ENCODE data around the gene PLEKHB1. TPM values are rescaled to one million over a fixed set of nuclear protein-coding genes. Genes with fewer than 3 reads are reported as not detected.
A peak's percentile ranks its signal among the peaks of the same experiment; 100 is the strongest.

Gene PLEKHB1
- total and polyA plus RNA-seq, 8 donors, result 5.3 to 90.1 (median 13.4) TPM; not detected in 1

- intact Hi-C loops (cut with DNase I; ENCODE audit: low total_unique reads), result no loop called here
- peak overlapping the region in 1 of 5 donors; percentile 25 for H3K27ac ChIP-seq
- DNase-seq, result no peak
These were observed 1.7 kb downstream of the PLEKHB1 start for GRCh38 chr11:73648121-73648520.

GRCh38 chr11:73648571-73649046, 2.2 kb downstream of the PLEKHB1 start:
- WGBS, 5 donors, result 59 to 67% (median 62%) methylated on average over 7 to 8 of the region's 8 CpGs
- intact Hi-C loops (cut with DNase I; ENCODE audit: low total_unique reads), result no loop called here
- no peaks in the 10 kb centered on the region for H3K9me3 ChIP-seq
- H3K27me3 ChIP-seq, result peaks cover 0 to 19% (median 0%) of the 10 kb centered on the region in 3 donors
- TF ChIP-seq EP300 (IDR thresholded peaks at IDR 0.05), result no peak
- TF ChIP-seq POLR2A (IDR thresholded peaks at IDR 0.05), result no peak
- no peak for TF ChIP-seq POLR2AphosphoS5 (IDR thresholded peaks at IDR 0.05)
- TF ChIP-seq, protein P1, sequence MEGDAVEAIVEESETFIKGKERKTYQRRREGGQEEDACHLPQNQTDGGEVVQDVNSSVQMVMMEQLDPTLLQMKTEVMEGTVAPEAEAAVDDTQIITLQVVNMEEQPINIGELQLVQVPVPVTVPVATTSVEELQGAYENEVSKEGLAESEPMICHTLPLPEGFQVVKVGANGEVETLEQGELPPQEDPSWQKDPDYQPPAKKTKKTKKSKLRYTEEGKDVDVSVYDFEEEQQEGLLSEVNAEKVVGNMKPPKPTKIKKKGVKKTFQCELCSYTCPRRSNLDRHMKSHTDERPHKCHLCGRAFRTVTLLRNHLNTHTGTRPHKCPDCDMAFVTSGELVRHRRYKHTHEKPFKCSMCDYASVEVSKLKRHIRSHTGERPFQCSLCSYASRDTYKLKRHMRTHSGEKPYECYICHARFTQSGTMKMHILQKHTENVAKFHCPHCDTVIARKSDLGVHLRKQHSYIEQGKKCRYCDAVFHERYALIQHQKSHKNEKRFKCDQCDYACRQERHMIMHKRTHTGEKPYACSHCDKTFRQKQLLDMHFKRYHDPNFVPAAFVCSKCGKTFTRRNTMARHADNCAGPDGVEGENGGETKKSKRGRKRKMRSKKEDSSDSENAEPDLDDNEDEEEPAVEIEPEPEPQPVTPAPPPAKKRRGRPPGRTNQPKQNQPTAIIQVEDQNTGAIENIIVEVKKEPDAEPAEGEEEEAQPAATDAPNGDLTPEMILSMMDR (IDR thresholded peaks at IDR 0.05), result no peak
- DNase-seq, result no peak
- H3K4me1 ChIP-seq, result peaks cover 5 to 37% (median 16%) of the 10 kb centered on the region in 4 donors
- H3K4me3 ChIP-seq, result no peak overlapping the region
- no peaks in the 10 kb centered on the region for H3K36me3 ChIP-seq
- H3K27ac ChIP-seq, result no peak overlapping the region

More at GRCh38 chr11:73648121-73648520, 1.7 kb downstream of the PLEKHB1 start:
- H3K27me3 ChIP-seq, result peaks cover 0 to 19% (median 0%) of the 10 kb centered on the region in 3 donors
- peak overlapping the region; percentile 37 to 53 (median 42) for H3K4me3 ChIP-seq
- 87 to 90% (median 89%) methylated on average over 9 of the region's 9 CpGs for WGBS, 5 donors
- TF ChIP-seq, protein P1 (IDR thresholded peaks at IDR 0.05), result no peak
- no peak for TF ChIP-seq EP300 (IDR thresholded peaks at IDR 0.05)
- TF ChIP-seq POLR2AphosphoS5 (IDR thresholded peaks at IDR 0.05), result no peak
- no peak for TF ChIP-seq POLR2A (IDR thresholded peaks at IDR 0.05)
- no peaks in the 10 kb centered on the region for H3K9me3 ChIP-seq
- H3K4me1 ChIP-seq, result peaks cover 5 to 37% (median 16%) of the 10 kb centered on the region in 4 donors
- H3K36me3 ChIP-seq, result no peaks in the 10 kb centered on the region

- Histone ChIP-seq H3K4me1 (peaks cover 5 to 37% (median 16%) of the 10 kb centered on the region in 4 donors), H3K36me3 (no peaks in the 10 kb centered on the region), H3K27ac (no peak overlapping the region), H3K9me3 (no peaks in the 10 kb centered on the region), H3K27me3 (peaks cover 0 to 14% (median 0%) of the 10 kb centered on the region in 3 donors), H3K4me3 (no peak overlapping the region)
- TF ChIP-seq, protein P1 (IDR thresholded peaks at IDR 0.05), result no peak
- no peak for TF ChIP-seq POLR2A (IDR thresholded peaks at IDR 0.05)
- intact Hi-C loops (cut with DNase I; ENCODE audit: low total_unique reads), result no loop called here
- DNase-seq, result no peak
- WGBS, 5 donors, result 72 to 83% (median 77%) methylated on average over 8 to 9 of the region's 9 CpGs
These were observed 2.8 kb downstream of the PLEKHB1 start for GRCh38 chr11:73649206-73649605.

DNA sequence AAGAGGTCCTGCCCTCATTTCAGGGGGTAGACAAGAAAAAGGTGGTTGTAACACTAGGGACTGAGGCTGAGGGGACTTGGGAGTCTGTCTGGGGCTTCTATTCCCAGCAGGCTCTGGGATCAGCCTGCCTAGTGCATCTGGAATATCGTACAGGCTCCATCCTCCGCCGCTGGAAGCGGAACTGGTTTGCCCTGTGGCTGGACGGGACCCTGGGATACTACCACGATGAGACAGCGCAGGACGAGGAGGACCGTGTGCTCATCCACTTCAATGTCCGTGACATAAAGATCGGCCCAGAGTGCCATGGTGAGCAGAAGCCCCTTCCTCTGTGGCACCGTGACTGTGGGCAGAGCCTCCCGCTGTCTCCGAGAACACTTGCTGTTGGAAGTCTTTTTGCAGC, 4.0 kb downstream of the PLEKHB1 start:
- Histone ChIP-seq H3K4me1 (peaks cover 4 to 37% (median 16%) of the 10 kb centered on the region in 4 donors), H3K4me3 (no peak overlapping the region), H3K27me3 (peaks cover 0 to 11% (median 0%) of the 10 kb centered on the region in 3 donors), H3K27ac (no peak overlapping the region), H3K36me3 (peaks cover 0 to 8% (median 0%) of the 10 kb centered on the region in 4 donors), H3K9me3 (no peaks in the 10 kb centered on the region)
- TF ChIP-seq EP300 (IDR thresholded peaks at IDR 0.05) (no peak), POLR2AphosphoS5 (IDR thresholded peaks at IDR 0.05) (no peak), POLR2A (IDR thresholded peaks at IDR 0.05) (no peak)
- TF ChIP-seq, protein P1 (IDR thresholded peaks at IDR 0.05), result no peak
- 92 to 99% (median 95%) methylated on average over 12 to 14 of the region's 14 CpGs for WGBS, 5 donors
- DNase-seq, result no peak
- intact Hi-C loops (cut with DNase I; ENCODE audit: low total_unique reads), result no loop called here
